WTC11 (cell line): ENCODE data around the gene NOSTRIN. TPM values are rescaled to one million over a fixed set of nuclear protein-coding genes. Genes with fewer than 3 reads are reported as not detected.

Experiments used
- ATAC-seq: fragments of 200-7000 bp; cut with Tn5 transposase; 2 replicates; pipeline ENCODE4 v1.10.0; 2021; ENCODE audit warnings: mild to moderate bottlenecking, moderate library complexity
- CTCF ChIA-PET: fragments of 300-600 bp; sonication (Branson Sonifier 250); formaldehyde crosslinking; loops from one replicate; lab custom pipeline; 2021; ENCODE audit warnings: antibody characterized with exemption; lab: Charles Lee
- POLR2A ChIA-PET: fragments of 350-600 bp; sonication (Branson Sonifier 250); formaldehyde crosslinking; loops from one replicate; lab custom pipeline; 2021; ENCODE audit warnings: antibody characterized with exemption; lab: Charles Lee
- DNase-seq: peaks from one replicate; pipeline ENCODE4 v3.0.0; 2021; ENCODE audit warnings: low spot score
- H3K27ac Mint-ChIP-seq: 2 replicates; pipeline ENCODE4 v1.8.0; 2021; ENCODE audit warnings: mixed read lengths
- H3K27me3 Mint-ChIP-seq: 2 replicates; pipeline ENCODE4 v1.8.0; 2021; ENCODE audit warnings: low read depth, mild to moderate bottlenecking, moderate library complexity, mixed read lengths
- H3K36me3 Mint-ChIP-seq: 2 replicates; pipeline ENCODE4 v1.8.0; 2021; ENCODE audit warnings: mixed read lengths
- H3K4me1 Mint-ChIP-seq: 2 replicates; pipeline ENCODE4 v1.8.0; 2022; ENCODE audit warnings: mixed read lengths
- H3K4me3 Mint-ChIP-seq: 2 replicates; pipeline ENCODE4 v1.8.0; 2021; ENCODE audit warnings: mild to moderate bottlenecking, moderate library complexity, mixed read lengths
- H3K9me3 Mint-ChIP-seq: 2 replicates; pipeline ENCODE4 v1.8.0; 2021; ENCODE audit warnings: mixed read lengths
- AFF4 ChIP-seq: sonication (generic); formaldehyde crosslinking; IDR thresholded peaks from 2 replicates; pipeline ENCODE4 v1.8.1; 2023; ENCODE audit warnings: mild to moderate bottlenecking, missing genetic modification reagents, borderline replicate concordance
- E2F4 ChIP-seq: sonication (generic); formaldehyde crosslinking; IDR thresholded peaks from 2 replicates; pipeline ENCODE4 v1.8.1; 2022; ENCODE audit warnings: low read depth, mild to moderate bottlenecking, moderate library complexity, missing genetic modification reagents, borderline replicate concordance
- ESRRA ChIP-seq: sonication (generic); formaldehyde crosslinking; IDR thresholded peaks from 2 replicates; pipeline ENCODE4 v1.8.1; 2022; ENCODE audit warnings: mild to moderate bottlenecking, missing genetic modification reagents, borderline replicate concordance
- FOXK1 ChIP-seq: sonication (generic); formaldehyde crosslinking; IDR thresholded peaks from 2 replicates; pipeline ENCODE4 v1.8.0; 2022; ENCODE audit warnings: mild to moderate bottlenecking, moderate library complexity, missing genetic modification reagents
- FOXP1 ChIP-seq: sonication (generic); formaldehyde crosslinking; IDR thresholded peaks from 2 replicates; pipeline ENCODE4 v1.8.0; 2022; ENCODE audit warnings: missing genetic modification reagents, mild to moderate bottlenecking, moderate library complexity, borderline replicate concordance
- FOXP4 ChIP-seq: sonication (generic); formaldehyde crosslinking; IDR thresholded peaks from 2 replicates; pipeline ENCODE4 v1.8.0; 2022; ENCODE audit warnings: mild to moderate bottlenecking, missing genetic modification reagents
- GTF2I ChIP-seq: fragments of 250-450 bp; sonication (Bioruptor Pico); conservative IDR thresholded peaks from 2 replicates; pipeline ENCODE4 v1.4.0; 2021; ENCODE audit warnings: mild to moderate bottlenecking
- MLX ChIP-seq: sonication (generic); formaldehyde crosslinking; IDR thresholded peaks from 2 replicates; pipeline ENCODE4 v1.8.1; 2023; ENCODE audit warnings: mild to moderate bottlenecking, missing genetic modification reagents, moderate library complexity
- MXD4 ChIP-seq: fragments of 250-450 bp; sonication (Bioruptor Pico); IDR thresholded peaks from 2 replicates; pipeline ENCODE4 v1.8.0; 2021; ENCODE audit warnings: mild to moderate bottlenecking, moderate library complexity, borderline replicate concordance
- MYBL2 ChIP-seq: sonication (generic); formaldehyde crosslinking; IDR thresholded peaks from 2 replicates; pipeline ENCODE4 v1.8.1; 2023; ENCODE audit warnings: mild to moderate bottlenecking, moderate library complexity, missing genetic modification reagents
- NFATC4 ChIP-seq: fragments of 250-450 bp; sonication (Bioruptor Pico); IDR thresholded peaks from 2 replicates; pipeline ENCODE4 v1.9.0; 2021; ENCODE audit warnings: mild to moderate bottlenecking
- SMAD3 ChIP-seq: sonication (generic); formaldehyde crosslinking; IDR thresholded peaks from 2 replicates; pipeline ENCODE4 v1.8.0; 2022; ENCODE audit warnings: missing genetic modification reagents, mild to moderate bottlenecking, borderline replicate concordance
- SMAD4 ChIP-seq: sonication (generic); formaldehyde crosslinking; IDR thresholded peaks from 2 replicates; pipeline ENCODE4 v1.8.0; 2022; ENCODE audit warnings: mild to moderate bottlenecking, missing genetic modification reagents
- SOX15 ChIP-seq: fragments of 250-450 bp; sonication (Bioruptor Pico); IDR thresholded peaks from 2 replicates; pipeline ENCODE4 v1.9.0; 2021; ENCODE audit warnings: mild to moderate bottlenecking
- TP53 ChIP-seq: sonication (generic); formaldehyde crosslinking; IDR thresholded peaks from 2 replicates; pipeline ENCODE4 v1.8.1; 2023; ENCODE audit warnings: mild to moderate bottlenecking, missing genetic modification reagents
- ZBTB21 ChIP-seq: sonication (generic); formaldehyde crosslinking; IDR thresholded peaks from 2 replicates; pipeline ENCODE4 v1.8.1; 2023; ENCODE audit warnings: mild to moderate bottlenecking, missing genetic modification reagents, borderline replicate concordance
- ZNF121 ChIP-seq: sonication (generic); formaldehyde crosslinking; IDR thresholded peaks from 2 replicates; pipeline ENCODE4 v1.8.0; 2023; ENCODE audit warnings: missing genetic modification reagents
- ZNF263 ChIP-seq: sonication (generic); formaldehyde crosslinking; IDR thresholded peaks from 2 replicates; pipeline ENCODE4 v1.8.1; 2022; ENCODE audit warnings: low read depth, mild to moderate bottlenecking, moderate library complexity, missing genetic modification reagents
- ZNF671 ChIP-seq: fragments of 250-450 bp; sonication (Bioruptor Pico); IDR thresholded peaks from 2 replicates; pipeline ENCODE4 v1.8.0; 2021; ENCODE audit warnings: mild to moderate bottlenecking
- ZSCAN18 ChIP-seq: fragments of 250-450 bp; sonication (Bioruptor Pico); IDR thresholded peaks from 2 replicates; pipeline ENCODE4 v2.1.2; 2022; ENCODE audit warnings: mild to moderate bottlenecking, moderate library complexity
- total RNA-seq: library from RNA; stranded (reverse); gene quantifications from 3 replicates; pipeline ENCODE4 v1.2.3, GENCODE V29; 2021

The NOSTRIN gene
- total RNA-seq, 1 experiment from 2014 or later: 0.22 TPM

GRCh38 chr2:168819050-168819715, 16.7 kb downstream of the NOSTRIN start (continued):
- TF ChIP-seq ZBTB21 (CRISPR knock-in tag): no peak
- TF ChIP-seq SMAD3 (CRISPR knock-in tag): no peak
- TF ChIP-seq ZNF671: no peak

- no peaks in the 10 kb centered on the region for H3K4me1 Mint-ChIP-seq
- H3K9me3 Mint-ChIP-seq: no peaks in the 10 kb centered on the region
- no peak for TF ChIP-seq FOXK1 (CRISPR knock-in tag)
- TF ChIP-seq NFATC4 (CRISPR knock-in tag): no peak
- no peak for TF ChIP-seq MYBL2 (CRISPR knock-in tag)
- no peak for TF ChIP-seq ZNF263 (CRISPR knock-in tag)
- TF ChIP-seq GTF2I (CRISPR knock-in tag): no peak
- no peak for TF ChIP-seq MXD4 (CRISPR knock-in tag)
- TF ChIP-seq ZSCAN18 (CRISPR knock-in tag): no peak
- no peak for TF ChIP-seq AFF4
- no peak for TF ChIP-seq SMAD4 (CRISPR knock-in tag)
- no peak for TF ChIP-seq ESRRA
- no peak for TF ChIP-seq E2F4 (CRISPR knock-in tag)
- no peak for TF ChIP-seq SOX15 (CRISPR knock-in tag)
- TF ChIP-seq TP53 (CRISPR knock-in tag): no peak
- no peak for TF ChIP-seq FOXP1 (CRISPR knock-in tag)
- no peak for TF ChIP-seq MLX
- no peak for TF ChIP-seq ZNF121
- no peak for TF ChIP-seq FOXP4
- H3K27ac Mint-ChIP-seq: no peak overlapping the region
- H3K27me3 Mint-ChIP-seq: no peaks in the 10 kb centered on the region
- DNase-seq: no peak
- ATAC-seq: no peak
- ChIA-PET CTCF (no interaction called here), POLR2A (no interaction called here)
- no peak overlapping the region for H3K4me3 Mint-ChIP-seq
- H3K36me3 Mint-ChIP-seq: no peaks in the 10 kb centered on the region
Measured at GRCh38 chr2:168819829-168820489, 17.5 kb downstream of the NOSTRIN start.
